NCI-H1092 (cell line): ENCODE results near the gene TRIM65.
"Not testable (repeated sequence)": the region's sequence is repeated elsewhere in the genome, so short reads cannot be mapped to it uniquely, and the experiment has no call there.

Source experiments
- DNase-seq: peaks from one replicate; lab custom pipeline; 2025; lab: John Stamatoyannopoulos, UW

Gene TRIM65

GRCh38 chr17:75875182-75875939 is 21.4 kb downstream of the TRIM65 start:
- peak; percentile 36 for DNase-seq

- no peak for DNase-seq
Observed at GRCh38 chr17:75874323-75875181, 22.2 kb downstream of the TRIM65 start.

- no peak for DNase-seq
Observed at GRCh38 chr17:75873587-75874322, 23.0 kb downstream of the TRIM65 start.

GRCh38 chr17:75872434-75873351 is 24.1 kb downstream of the TRIM65 start:
- no peak for DNase-seq

- not testable (repeated sequence) for DNase-seq
Observed at GRCh38 chr17:75870228-75870627, 26.5 kb downstream of the TRIM65 start.

- DNase-seq: peak; percentile 32
Observed at GRCh38 chr17:75869282-75870141, 27.2 kb downstream of the TRIM65 start.

- not testable (repeated sequence) for DNase-seq
Observed at GRCh38 chr17:75868730-75869281, 27.9 kb downstream of the TRIM65 start.

GRCh38 chr17:75865404-75866188 is 31.2 kb downstream of the TRIM65 start:
- DNase-seq: not testable (repeated sequence)

- not testable (repeated sequence) for DNase-seq
Observed at GRCh38 chr17:75864887-75865286, 31.9 kb downstream of the TRIM65 start.

GRCh38 chr17:75864448-75864871 is 32.3 kb downstream of the TRIM65 start:
- no peak for DNase-seq

- DNase-seq: no peak
Observed at GRCh38 chr17:75861927-75862317, 34.8 kb downstream of the TRIM65 start.

- DNase-seq: not testable (repeated sequence)
Observed at GRCh38 chr17:75859358-75859757, 37.4 kb downstream of the TRIM65 start.

- DNase-seq: no peak
Observed at GRCh38 chr17:75856062-75856756, 40.5 kb downstream of the TRIM65 start.

GRCh38 chr17:75855310-75856061 is 41.3 kb downstream of the TRIM65 start, which contains the start of gene WBP2:
TSS of gene WBP2 (minus strand) at chr17:75855335. CDS start at chr17:75855297, 38 bp downstream.
- DNase-seq: peak; percentile 99

GRCh38 chr17:75854881-75855309 is 41.9 kb downstream of the TRIM65 start:
- DNase-seq: no peak

- DNase-seq: no peak
Observed at GRCh38 chr17:75854101-75854748, 42.5 kb downstream of the TRIM65 start.

GRCh38 chr17:75853433-75853832 is 43.3 kb downstream of the TRIM65 start:
- DNase-seq: no peak
